Muscle of arm (tissue), 12 donors: ENCODE measurements around the gene PTBP1. TPM values are rescaled to one million over a fixed set of nuclear protein-coding genes. Genes with fewer than 3 reads are reported as not detected.
"Not testable (repeated sequence)": the region's sequence is repeated elsewhere in the genome, so short reads cannot be mapped to it uniquely, and the experiment has no call there.

Source experiments
- DNase-seq: peaks from one replicate; pipeline ENCODE4 v3.0.0-alpha.2; 2013
- polyA plus RNA-seq, 12 donors: library from polyadenylated mRNA; unstranded; fragments of 120-200 nt; gene quantifications; one replicate each; pipeline ENCODE4 v1.2.1, GENCODE V29; 2013; ENCODE audit not compliant: insufficient read length in 12 of 12

The PTBP1 gene
- polyA plus RNA-seq, 12 donors: 116 to 245 (median 136) TPM; not detected in 1

DNA sequence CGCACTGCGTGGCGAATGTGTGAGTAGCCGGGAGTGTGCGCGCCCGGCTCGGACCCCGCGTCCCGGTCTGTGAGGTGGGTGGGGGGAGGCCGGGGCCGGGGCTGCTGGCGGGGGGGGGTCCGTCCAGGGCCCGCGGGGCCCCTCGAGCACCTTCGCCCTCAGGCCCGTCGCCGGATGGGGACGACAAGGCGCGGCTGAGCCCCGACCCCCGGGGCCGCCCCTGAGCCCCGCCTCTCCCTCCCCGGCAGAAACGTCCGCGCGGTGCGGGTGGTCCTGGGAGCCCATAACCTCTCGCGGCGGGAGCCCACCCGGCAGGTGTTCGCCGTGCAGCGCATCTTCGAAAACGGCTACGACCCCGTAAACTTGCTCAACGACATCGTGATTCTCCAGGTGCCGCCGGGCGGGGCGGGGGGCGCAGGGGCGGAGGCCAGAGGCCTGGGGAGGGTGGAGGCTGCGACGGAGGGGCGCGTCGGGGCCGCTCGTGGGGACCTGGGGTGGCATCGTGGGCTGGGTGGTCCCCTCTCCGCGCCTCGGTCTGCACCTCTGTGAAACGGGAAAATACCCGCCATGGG, 55.8 kb downstream of the PTBP1 start:
- DNase-seq: no peak

DNA sequence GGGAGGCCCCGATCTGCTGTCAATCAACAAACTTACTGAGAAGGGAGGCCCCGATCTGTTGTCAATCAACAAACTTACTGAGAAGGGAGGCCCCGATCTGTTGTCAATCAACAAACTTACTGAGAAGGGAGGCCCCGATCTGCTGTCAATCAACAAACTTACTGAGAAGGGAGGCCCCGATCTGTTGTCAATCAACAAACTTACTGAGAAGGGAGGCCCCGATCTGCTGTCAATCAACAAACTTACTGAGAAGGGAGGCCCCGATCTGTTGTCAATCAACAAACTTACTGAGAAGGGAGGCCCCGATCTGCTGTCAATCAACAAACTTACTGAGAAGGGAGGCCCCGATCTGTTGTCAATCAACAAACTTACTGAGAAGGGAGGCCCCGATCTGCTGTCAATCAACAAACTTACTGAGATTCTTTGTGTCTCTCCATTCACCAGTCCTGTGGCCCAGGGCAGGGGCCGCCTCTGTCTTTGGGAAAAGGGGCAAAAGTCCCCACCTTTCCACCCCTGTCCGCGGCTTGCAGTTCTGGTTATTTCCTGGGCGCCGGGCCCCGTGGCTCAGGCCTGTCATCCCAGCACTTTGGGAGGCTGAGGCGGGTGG, 56.5 kb downstream of the PTBP1 start:
- not testable (repeated sequence) for DNase-seq

DNA sequence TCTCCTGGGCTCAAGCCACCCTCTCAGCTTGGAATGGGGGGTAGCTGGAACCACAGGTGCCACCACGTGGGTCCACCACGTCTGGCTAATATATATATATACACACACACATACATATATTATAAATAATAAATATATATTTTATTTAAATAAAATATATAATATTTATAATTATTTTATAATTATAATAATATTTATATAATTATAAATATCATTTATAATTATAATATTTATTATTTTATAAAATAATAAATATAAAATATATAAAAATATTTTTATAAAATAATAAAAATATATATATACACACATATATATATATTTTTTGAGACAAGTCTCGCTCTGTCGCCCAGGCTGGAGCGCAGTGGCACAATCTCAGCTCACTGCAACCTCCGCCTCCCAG, 57.3 kb downstream of the PTBP1 start:
- DNase-seq: no peak

DNA sequence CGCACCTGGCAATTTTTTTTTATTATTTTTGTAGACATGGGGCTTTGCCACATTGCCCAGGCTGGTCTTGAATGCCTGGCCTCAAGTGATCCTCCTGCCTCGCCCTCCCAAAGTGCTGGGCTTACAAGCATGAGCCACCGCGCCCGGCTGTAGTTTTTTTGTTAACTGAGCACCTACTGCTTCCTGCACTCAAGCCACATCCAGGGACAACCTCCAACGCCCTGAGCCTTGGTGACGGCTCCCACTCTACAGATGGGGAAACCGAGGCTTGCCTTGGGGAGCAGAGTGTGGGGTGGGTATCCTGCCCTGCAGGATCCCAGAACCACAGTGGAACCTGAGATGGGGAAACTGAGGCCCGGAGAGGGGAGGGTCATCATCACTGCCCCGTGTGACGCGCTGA, 57.9 kb downstream of the PTBP1 start:
- DNase-seq: no peak

DNA sequence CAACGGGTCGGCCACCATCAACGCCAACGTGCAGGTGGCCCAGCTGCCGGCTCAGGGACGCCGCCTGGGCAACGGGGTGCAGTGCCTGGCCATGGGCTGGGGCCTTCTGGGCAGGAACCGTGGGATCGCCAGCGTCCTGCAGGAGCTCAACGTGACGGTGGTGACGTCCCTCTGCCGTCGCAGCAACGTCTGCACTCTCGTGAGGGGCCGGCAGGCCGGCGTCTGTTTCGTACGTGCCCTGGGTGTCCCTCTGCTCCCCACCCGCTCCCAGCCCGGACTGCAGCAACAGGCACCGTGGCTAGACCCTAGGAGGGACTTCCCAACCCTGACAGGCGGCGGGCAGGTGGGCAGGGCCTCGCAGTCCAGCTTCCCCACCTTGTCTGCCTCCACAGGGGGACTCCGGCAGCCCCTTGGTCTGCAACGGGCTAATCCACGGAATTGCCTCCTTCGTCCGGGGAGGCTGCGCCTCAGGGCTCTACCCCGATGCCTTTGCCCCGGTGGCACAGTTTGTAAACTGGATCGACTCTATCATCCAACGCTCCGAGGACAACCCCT, 58.4 kb downstream of the PTBP1 start:
- no peak for DNase-seq

DNA sequence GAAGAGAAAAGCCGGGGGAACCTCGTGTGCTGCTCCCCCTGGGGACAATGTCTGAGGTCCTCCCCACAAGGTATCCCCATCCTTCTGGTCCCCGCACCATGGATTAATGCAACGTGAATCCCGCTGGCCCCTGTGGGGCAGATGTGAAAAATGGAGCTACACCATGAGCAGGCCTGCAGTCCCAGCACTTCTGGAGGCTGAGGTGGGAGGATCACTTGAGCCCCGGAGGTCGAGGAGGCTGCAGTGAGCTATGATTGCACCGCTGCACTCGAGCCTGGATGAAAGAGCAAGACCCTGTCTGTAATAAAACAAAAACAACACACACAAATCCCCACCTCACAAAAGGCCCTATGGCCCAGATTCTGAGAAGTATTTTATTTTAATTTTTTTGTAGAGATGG, 61.0 kb downstream of the PTBP1 start:
- DNase-seq: no peak

DNA sequence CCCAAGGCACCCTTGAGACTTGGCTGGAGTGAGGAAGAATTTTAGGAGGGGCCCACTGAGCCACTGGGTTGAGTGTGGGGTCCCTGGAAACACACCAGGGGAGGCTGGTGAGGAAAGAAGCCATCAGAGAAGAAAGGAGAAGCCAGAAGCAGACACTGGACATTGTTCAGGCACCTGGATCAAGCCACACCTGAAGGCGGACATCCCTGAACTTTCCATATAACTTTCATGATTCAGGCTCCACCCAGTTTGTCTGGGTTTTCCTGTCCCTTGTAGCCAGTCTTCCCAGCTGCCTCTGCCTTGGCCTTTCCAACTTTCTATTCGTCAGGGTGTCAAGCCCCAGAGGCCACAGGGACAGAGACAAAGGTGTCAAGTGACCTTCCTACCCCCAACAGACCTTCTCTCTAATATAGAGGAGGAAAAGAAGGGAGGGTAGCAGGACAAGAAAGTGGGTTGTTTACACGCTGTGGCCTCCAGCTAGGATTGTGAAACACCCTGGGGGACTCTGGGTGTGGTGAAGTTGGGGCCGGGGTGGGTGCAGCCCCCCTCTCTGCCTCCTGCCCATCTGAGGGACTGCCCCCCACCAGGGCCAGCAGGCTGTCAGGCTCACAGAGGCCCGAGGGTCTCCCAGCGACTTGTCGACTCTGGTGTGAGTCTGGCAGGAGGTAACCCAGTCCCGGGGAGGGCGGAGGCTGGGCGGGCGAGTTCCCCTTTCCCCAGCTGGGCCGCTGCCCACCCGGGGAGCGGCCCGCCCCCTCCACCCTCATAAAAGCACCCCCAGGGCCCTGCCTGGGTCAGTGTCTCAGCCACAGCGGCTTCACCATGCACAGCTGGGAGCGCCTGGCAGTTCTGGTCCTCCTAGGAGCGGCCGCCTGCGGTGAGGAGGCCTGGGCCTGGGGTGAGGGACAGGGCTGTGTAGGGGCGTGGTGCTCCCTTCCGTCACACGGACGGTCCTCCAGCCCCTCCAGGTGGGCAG, 61.9 kb downstream of the PTBP1 start, which contains the start of gene CFD:
TSS of gene CFD (plus strand) at position 797 of the 976 bp plus-strand sequence. CDS start at position 823, 26 bp downstream.
- no peak for DNase-seq

DNA sequence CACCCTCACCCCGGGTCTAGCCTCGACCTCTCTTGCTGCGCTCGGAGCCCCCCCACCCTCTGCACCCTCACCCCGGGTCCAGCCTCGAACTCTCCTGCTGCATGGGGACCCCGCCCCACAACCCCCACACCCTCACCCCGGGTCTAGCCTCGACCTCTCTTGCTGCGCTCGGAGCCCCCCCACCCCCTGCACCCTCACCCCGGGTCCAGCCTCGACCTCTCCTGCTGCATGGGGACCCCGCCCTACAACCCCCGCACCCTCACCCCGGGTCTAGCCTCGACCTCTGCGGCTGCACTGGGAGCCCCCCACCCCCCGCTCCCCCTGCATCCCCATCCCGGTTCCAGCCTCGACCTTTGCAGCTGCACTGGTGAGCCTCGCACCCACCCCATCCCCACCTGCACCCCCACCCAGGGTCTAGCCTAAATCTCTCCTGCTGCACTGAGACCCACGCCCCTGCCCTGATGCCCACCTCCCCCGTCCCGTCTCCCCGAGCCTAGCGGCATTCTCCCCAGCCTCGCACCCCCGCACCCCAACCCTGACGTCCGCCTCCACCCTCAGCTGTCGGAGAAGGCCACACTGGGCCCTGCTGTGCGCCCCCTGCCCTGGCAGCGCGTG, 64.0 kb downstream of the PTBP1 start:
- no peak for DNase-seq

Other genes with a start within 250 kb of the PTBP1 start
- gene BSG, start 224.9 kb upstream of the PTBP1 start, polyA plus RNA-seq: 100 to 1,000 TPM in 11 of 12 donors, not detected in 1; 109 to 224 (median 171) TPM
- under 1 TPM in 10 of 12 donors, not detected in 2; 0.13 to 0.61 (median 0.31) TPM for gene HCN2, start 207.6 kb upstream of the PTBP1 start, polyA plus RNA-seq
- gene POLRMT, start 163.9 kb upstream of the PTBP1 start, polyA plus RNA-seq: 10 to 100 TPM in 11 of 12 donors, not detected in 1; 23.7 to 58.0 (median 29.2) TPM
- under 1 TPM in 4 of 12 donors, not detected in 8; 0.09 to 0.21 (median 0.16) TPM for gene FGF22, start 157.6 kb upstream of the PTBP1 start, polyA plus RNA-seq
- gene RNF126, start 134.2 kb upstream of the PTBP1 start, polyA plus RNA-seq: 10 to 100 TPM in 11 of 12 donors, not detected in 1; 17.8 to 52.8 (median 19.0) TPM
- 10 to 100 TPM in 11 of 12 donors, not detected in 1; 11.0 to 25.9 (median 12.2) TPM for gene FSTL3, start 121.1 kb upstream of the PTBP1 start, polyA plus RNA-seq
- 1 to 10 TPM in 1 of 12 donors, under 1 TPM in 5, not detected in 6; 0.15 to 1.2 (median 0.19) TPM for gene PRSS57, start 102.0 kb upstream of the PTBP1 start, polyA plus RNA-seq
- 10 to 100 TPM in 11 of 12 donors, not detected in 1; 17.2 to 80.5 (median 33.1) TPM for gene PALM, start 88.5 kb upstream of the PTBP1 start, polyA plus RNA-seq
- 10 to 100 TPM in 1 of 12 donors, under 1 TPM in 9, not detected in 2; 0.07 to 36.0 (median 0.12) TPM for gene MISP, start 46.3 kb upstream of the PTBP1 start, polyA plus RNA-seq
- gene PLPPR3, start 24.5 kb downstream of the PTBP1 start, polyA plus RNA-seq: 1 to 10 TPM in 3 of 12 donors, under 1 TPM in 7, not detected in 2; 0.12 to 2.7 (median 0.46) TPM
- 1 to 10 TPM in 5 of 12 donors, under 1 TPM in 5, not detected in 2; 0.42 to 8.7 (median 0.90) TPM for gene AZU1, start 30.4 kb downstream of the PTBP1 start, polyA plus RNA-seq
- 10 to 100 TPM in 1 of 12 donors, 1 to 10 TPM in 7, under 1 TPM in 2, not detected in 2; 0.66 to 12.0 (median 1.3) TPM for gene PRTN3, start 43.5 kb downstream of the PTBP1 start, polyA plus RNA-seq
- gene ELANE, start 54.9 kb downstream of the PTBP1 start, polyA plus RNA-seq: 1 to 10 TPM in 2 of 12 donors, under 1 TPM in 5, not detected in 5; 0.21 to 1.2 (median 0.33) TPM
- gene CFD, start 62.2 kb downstream of the PTBP1 start, polyA plus RNA-seq: 10 to 100 TPM in 1 of 12 donors, 1 to 10 TPM in 9, under 1 TPM in 1, not detected in 1; 0.98 to 20.8 (median 1.6) TPM
- 1,000 to 10,000 TPM in 1 of 12 donors, 10 to 100 TPM in 11; 26.2 to 1,072 (median 32.9) TPM for gene MED16, start 95.7 kb downstream of the PTBP1 start, polyA plus RNA-seq
- gene RNU6-9, start 96.0 kb downstream of the PTBP1 start, polyA plus RNA-seq: not detected
- 10 to 100 TPM in 11 of 12 donors, not detected in 1; 21.0 to 60.9 (median 27.3) TPM for gene R3HDM4, start 115.8 kb downstream of the PTBP1 start, polyA plus RNA-seq
- gene KISS1R, start 119.9 kb downstream of the PTBP1 start, polyA plus RNA-seq: not detected
- gene ARID3A, start 128.6 kb downstream of the PTBP1 start, polyA plus RNA-seq: 100 to 1,000 TPM in 1 of 12 donors, 10 to 100 TPM in 6, 1 to 10 TPM in 5; 7.5 to 100 (median 10.3) TPM
- gene WDR18, start 186.9 kb downstream of the PTBP1 start, polyA plus RNA-seq: 10 to 100 TPM in 11 of 12 donors, not detected in 1; 18.9 to 38.0 (median 20.3) TPM
- gene GRIN3B, start 203.0 kb downstream of the PTBP1 start, polyA plus RNA-seq: under 1 TPM in 10 of 12 donors, not detected in 2; 0.05 to 0.25 (median 0.14) TPM
- gene TMEM259, start 223.7 kb downstream of the PTBP1 start, polyA plus RNA-seq: 100 to 1,000 TPM in 2 of 12 donors, 10 to 100 TPM in 9, not detected in 1; 56.1 to 123 (median 70.5) TPM
- gene RNU6-2, start 224.1 kb downstream of the PTBP1 start, polyA plus RNA-seq: not detected
- gene CNN2, start 229.2 kb downstream of the PTBP1 start, polyA plus RNA-seq: 10 to 100 TPM in 11 of 12 donors, not detected in 1; 36.3 to 89.8 (median 46.7) TPM
- 10 to 100 TPM in 9 of 12 donors, 1 to 10 TPM in 2, not detected in 1; 7.1 to 23.7 (median 18.2) TPM for gene ABCA7, start 242.7 kb downstream of the PTBP1 start, polyA plus RNA-seq